ENCODE data around the gene DBN1. TPM values are rescaled to one million over a fixed set of nuclear protein-coding genes. Genes with fewer than 3 reads are reported as not detected.

Gene DBN1
- total RNA-seq, 4 donors from 2014 or later = 89.8 to 139 (median 111) TPM

- TF ChIP-seq POLR2A (IDR thresholded peaks at IDR 0.05) = no peak
- no peak for TF ChIP-seq CTCF (IDR thresholded peaks at IDR 0.05)
- TF ChIP-seq EP300 (IDR thresholded peaks at IDR 0.05) = no peak
- H3K4me3 ChIP-seq = no peak overlapping the region
- WGBS, 2 donors = 81 to 85% methylated on average over 3 of the region's 3 CpGs
- no peak overlapping the region for H3K27ac ChIP-seq
- DNase-seq (ENCODE audit: low spot score in 2 of 2) = no peak
- H3K4me1 ChIP-seq = no peaks in the 10 kb centered on the region
- no peaks in the 10 kb centered on the region for H3K36me3 ChIP-seq
- H3K27me3 ChIP-seq = peaks cover 0 to 3% of the 10 kb centered on the region in 2 donors
- H3K9me3 ChIP-seq = no peaks in the 10 kb centered on the region
These were observed 62.9 kb downstream of the DBN1 start for GRCh38 chr5:177410575-177410974.

GRCh38 chr5:177409043-177409801, 64.2 kb downstream of the DBN1 start, which contains the start of gene F12:
F12 (minus strand) TSS chr5:177409564; CDS start chr5:177409527, 37 bp downstream.
- peaks cover 0 to 16% of the 10 kb centered on the region in 2 donors for H3K27me3 ChIP-seq
- no peak within 1 kb of the TSS for H3K27ac ChIP-seq
- H3K4me3 ChIP-seq = no peak within 1 kb of the TSS
- H3K9me3 ChIP-seq = no peaks in the 10 kb centered on the region
- TF ChIP-seq POLR2A (IDR thresholded peaks at IDR 0.05) (no peak), CTCF (IDR thresholded peaks at IDR 0.05) (no peak), EP300 (IDR thresholded peaks at IDR 0.05) (no peak)
- DNase-seq (ENCODE audit: low spot score in 2 of 2) = no peak
- WGBS, 2 donors = 87 to 89% methylated on average over 6 to 9 of the region's 9 CpGs
- no peaks in the 10 kb centered on the region for H3K36me3 ChIP-seq
- peaks cover 0 to 7% (median 5%) of the 10 kb centered on the region in 4 donors for H3K4me1 ChIP-seq

Other genes starting within 250 kb of the DBN1 start
- 10 to 100 TPM; 24.1 to 56.7 (median 35.4) TPM for gene RAB24, start 169.9 kb downstream of the DBN1 start, total RNA-seq
- gene PRELID1, start 169.8 kb downstream of the DBN1 start, total RNA-seq = 10 to 100 TPM; 52.6 to 87.0 (median 65.2) TPM
- 10 to 100 TPM in 2 of 4 donors, 1 to 10 TPM in 2; 5.2 to 33.9 (median 14.7) TPM for gene MXD3, start 161.7 kb downstream of the DBN1 start, total RNA-seq
- gene LMAN2, start 122.0 kb downstream of the DBN1 start, total RNA-seq = 100 to 1,000 TPM; 144 to 179 (median 154) TPM
- gene RGS14, start 115.7 kb downstream of the DBN1 start, total RNA-seq = 10 to 100 TPM; 10.2 to 29.6 (median 16.4) TPM
- gene SLC34A1, start 89.2 kb downstream of the DBN1 start, total RNA-seq = not detected
- gene PFN3, start 73.0 kb downstream of the DBN1 start, total RNA-seq = not detected
- 1 to 10 TPM in 1 of 4 donors, under 1 TPM in 1, not detected in 2; 0.59 to 4.5 TPM for gene F12, start 64.1 kb downstream of the DBN1 start, total RNA-seq
- gene GRK6, start 47.0 kb downstream of the DBN1 start, total RNA-seq = 10 to 100 TPM; 19.4 to 26.4 (median 23.2) TPM
- gene PRR7, start 26.8 kb downstream of the DBN1 start, total RNA-seq = 10 to 100 TPM in 1 of 4 donors, 1 to 10 TPM in 3; 5.1 to 11.2 (median 7.5) TPM
- gene PDLIM7, start 24.0 kb upstream of the DBN1 start, total RNA-seq = 100 to 1,000 TPM in 1 of 4 donors, 10 to 100 TPM in 3; 78.0 to 138 (median 89.9) TPM
- 10 to 100 TPM in 3 of 4 donors, 1 to 10 TPM in 1; 7.8 to 20.1 (median 11.5) TPM for gene DOK3, start 36.2 kb upstream of the DBN1 start, total RNA-seq
- 100 to 1,000 TPM in 2 of 4 donors, 10 to 100 TPM in 2; 85.3 to 139 (median 105) TPM for gene DDX41, start 43.3 kb upstream of the DBN1 start, total RNA-seq
- gene FAM193B, start 80.9 kb upstream of the DBN1 start, total RNA-seq = 100 to 1,000 TPM in 3 of 4 donors, 10 to 100 TPM in 1; 82.4 to 152 (median 115) TPM
- 10 to 100 TPM; 83.3 to 97.1 (median 95.8) TPM for gene TMED9, start 118.6 kb upstream of the DBN1 start, total RNA-seq
- 10 to 100 TPM; 13.6 to 41.1 (median 29.8) TPM for gene B4GALT7, start 126.5 kb upstream of the DBN1 start, total RNA-seq

Measured in tibial nerve (tissue), 4 donors.